Neuronal stem cell (in vitro differentiated cells): ENCODE measurements around the gene COX4I2.

Source experiments
- DNase-seq: peaks from one replicate; pipeline ENCODE4 v3.0.0-alpha.2; 2013; ENCODE audit warnings: low spot score
- H2AFZ ChIP-seq: one replicate; pipeline ENCODE4 v1.6.1; 2013; ENCODE audit warnings: mild to moderate bottlenecking, low read length, inconsistent platforms
- H2AK5ac ChIP-seq: 2 replicates; pipeline ENCODE4 v1.6.1; 2013; ENCODE audit warnings: low read depth, mild to moderate bottlenecking, inconsistent platforms, low read length, moderate library complexity, mixed read lengths
- H2BK120ac ChIP-seq: 2 replicates; pipeline ENCODE4 v1.6.1; 2013; ENCODE audit warnings: low read depth, mild to moderate bottlenecking, inconsistent platforms, low read length, moderate library complexity, mixed read lengths
- H2BK12ac ChIP-seq: one replicate; pipeline ENCODE4 v1.6.1; 2013; ENCODE audit warnings: low read length, inconsistent platforms
- H2BK15ac ChIP-seq: 2 replicates; pipeline ENCODE4 v1.6.1; 2013; ENCODE audit warnings: mild to moderate bottlenecking, low read length, inconsistent platforms, mixed read lengths
- H2BK5ac ChIP-seq: one replicate; pipeline ENCODE4 v1.6.1; 2013; ENCODE audit warnings: inconsistent platforms, mild to moderate bottlenecking, low read length, moderate library complexity
- H3K14ac ChIP-seq: one replicate; pipeline ENCODE4 v1.6.1; 2013; ENCODE audit warnings: low read length, inconsistent platforms
- H3K18ac ChIP-seq: 2 replicates; pipeline ENCODE4 v1.6.1; 2013; ENCODE audit warnings: low read length, inconsistent platforms
- H3K23ac ChIP-seq: 2 replicates; pipeline ENCODE4 v1.6.1; 2013; ENCODE audit warnings: low read depth, mild to moderate bottlenecking, mixed read lengths, low read length, inconsistent platforms; ENCODE audit not compliant: poor library complexity
- H3K27ac ChIP-seq: replicated peaks from 3 replicates; pipeline ENCODE4 v1.5.1; 2013; ENCODE audit warnings: low read length, inconsistent platforms
- H3K27me3 ChIP-seq, 3 experiments: 2 replicates each; pipeline ENCODE4 v1.6.1; 2013; ENCODE audit warnings: low read length in 3 of 3, mild to moderate bottlenecking in 2 of 3, inconsistent platforms in 1 of 3, low read depth in 1 of 3, mixed read lengths in 1 of 3, moderate library complexity in 1 of 3; ENCODE audit not compliant: control insufficient read depth in 3 of 3, insufficient read depth in 3 of 3
- H3K36me3 ChIP-seq, 2 donors: replicated peaks in 1 of 2; 2 replicates each; pipeline ENCODE4 v1.6.1; 2013; ENCODE audit warnings: low read length in 2 of 2; ENCODE audit not compliant: control insufficient read depth in 2 of 2, insufficient read depth in 2 of 2
- H3K4ac ChIP-seq: 2 replicates; pipeline ENCODE4 v1.6.1; 2013; ENCODE audit warnings: inconsistent platforms, mild to moderate bottlenecking, low read length, moderate library complexity
- H3K4me1 ChIP-seq, 2 donors: 1 replicate in 1 of 2; 2 replicates in 1 of 2; pipeline ENCODE4 v1.6.1; 2013; ENCODE audit warnings: low read length in 2 of 2, low read depth in 1 of 2; ENCODE audit not compliant: control insufficient read depth in 2 of 2, insufficient read depth in 1 of 2
- H3K4me2 ChIP-seq: one replicate; pipeline ENCODE4 v1.6.1; 2013; ENCODE audit warnings: mild to moderate bottlenecking, low read length, inconsistent platforms; ENCODE audit not compliant: insufficient read depth, poor library complexity, severe bottlenecking
- H3K4me3 ChIP-seq, 2 donors: 2 replicates each; pipeline ENCODE4 v1.5.1; 2013; ENCODE audit warnings: low read length in 2 of 2, mild to moderate bottlenecking in 2 of 2, inconsistent platforms in 1 of 2, moderate library complexity in 1 of 2
- H3K79me1 ChIP-seq: one replicate; pipeline ENCODE4 v1.6.1; 2013; ENCODE audit warnings: low read depth, mild to moderate bottlenecking, inconsistent platforms, low read length, moderate library complexity
- H3K9ac ChIP-seq: one replicate; pipeline ENCODE4 v1.6.1; 2013; ENCODE audit warnings: mild to moderate bottlenecking, low read depth, low read length, inconsistent platforms; ENCODE audit not compliant: poor library complexity
- H3K9me3 ChIP-seq, 2 donors: replicated peaks in 1 of 2; 2 replicates each; pipeline versions ENCODE3 to v1.6.1; 2013; ENCODE audit warnings: low read length in 2 of 2, mild to moderate bottlenecking in 2 of 2, inconsistent platforms in 1 of 2, low read depth in 1 of 2, mixed read lengths in 1 of 2, moderate library complexity in 1 of 2; ENCODE audit not compliant: control insufficient read depth in 2 of 2, insufficient read depth in 1 of 2
- H4K8ac ChIP-seq: one replicate; pipeline ENCODE4 v1.6.1; 2013; ENCODE audit warnings: low read depth, mild to moderate bottlenecking, inconsistent platforms, low read length, moderate library complexity
- H4K91ac ChIP-seq: one replicate; pipeline ENCODE4 v1.6.1; 2013; ENCODE audit warnings: low read length, low read depth, mild to moderate bottlenecking, inconsistent platforms; ENCODE audit not compliant: poor library complexity
- WGBS, 2 donors: extraction: QIAGEN DNeasy Blood & Tissue Kit; methylation state at CpG; one replicate each; pipeline ENCODE4 v1.1.7; 2013; ENCODE audit warnings: missing lambda C conversion rate in 2 of 2, mixed read lengths in 1 of 2; ENCODE audit not compliant: insufficient read length in 2 of 2, insufficient replicate concordance in 1 of 2; ENCODE audit errors: extremely low coverage in 2 of 2; 5-methylcytosine and 5-hydroxymethylcytosine counted together

Gene COX4I2

GRCh38 chr20:31689141-31689540, 51.4 kb downstream of the COX4I2 start:
- peaks cover 4% of the 10 kb centered on the region for H3K79me1 ChIP-seq
- H2AK5ac ChIP-seq, result no peak overlapping the region
- no peak overlapping the region for H4K91ac ChIP-seq
- H2BK5ac ChIP-seq, result no peak overlapping the region
- H2BK120ac ChIP-seq, result no peak overlapping the region
- H3K9ac ChIP-seq, result no peak overlapping the region
- no peak for DNase-seq
- no peak overlapping the region for H3K4me2 ChIP-seq
- no peak overlapping the region for H4K8ac ChIP-seq
- H3K36me3 ChIP-seq, result peaks cover 2 to 64% of the 10 kb centered on the region in 2 donors
- H3K14ac ChIP-seq, result no peak overlapping the region
- WGBS, 2 donors, result no CpG with 5 or more reads among the region's 5 CpGs
- no peak overlapping the region for H2BK15ac ChIP-seq
- H3K4me3 ChIP-seq, result no peak overlapping the region
- H3K27me3 ChIP-seq, result no peaks in the 10 kb centered on the region
- no peak overlapping the region for H2AFZ ChIP-seq
- H3K9me3 ChIP-seq, result peaks cover 0 to 11% of the 10 kb centered on the region in 2 donors
- H3K4ac ChIP-seq, result no peak overlapping the region
- H2BK12ac ChIP-seq, result no peak overlapping the region
- H3K27ac ChIP-seq, result no peak overlapping the region
- peaks cover 0 to 7% of the 10 kb centered on the region in 2 donors for H3K4me1 ChIP-seq
- H3K18ac ChIP-seq, result no peak overlapping the region
- H3K23ac ChIP-seq, result no peak overlapping the region

- peaks cover 2 to 68% of the 10 kb centered on the region in 2 donors for H3K36me3 ChIP-seq
- no peaks in the 10 kb centered on the region for H3K27me3 ChIP-seq
- no peak for DNase-seq
- no peak overlapping the region for H3K23ac ChIP-seq
- no peak overlapping the region for H2BK15ac ChIP-seq
- H3K9ac ChIP-seq, result no peak overlapping the region
- no CpG with 5 or more reads among the region's 3 CpGs for WGBS, 2 donors
- no peak overlapping the region for H2AK5ac ChIP-seq
- H2BK5ac ChIP-seq, result no peak overlapping the region
- H2BK120ac ChIP-seq, result no peak overlapping the region
- H2BK12ac ChIP-seq, result no peak overlapping the region
- H4K8ac ChIP-seq, result no peak overlapping the region
- H2AFZ ChIP-seq, result no peak overlapping the region
- no peak overlapping the region for H3K18ac ChIP-seq
- H3K79me1 ChIP-seq, result peaks cover 4% of the 10 kb centered on the region
- no peak overlapping the region for H4K91ac ChIP-seq
- H3K27ac ChIP-seq, result no peak overlapping the region
- H3K9me3 ChIP-seq, result peaks cover 0 to 11% of the 10 kb centered on the region in 2 donors
- H3K4me1 ChIP-seq, result peaks cover 0 to 11% of the 10 kb centered on the region in 2 donors
- H3K4me3 ChIP-seq, result no peak overlapping the region
- H3K4ac ChIP-seq, result no peak overlapping the region
- H3K14ac ChIP-seq, result no peak overlapping the region
- no peak overlapping the region for H3K4me2 ChIP-seq
Observed at GRCh38 chr20:31690124-31690666, 52.5 kb downstream of the COX4I2 start.

- Histone ChIP-seq H3K27ac (peak overlapping the region; percentile 53), H2BK5ac (no peak overlapping the region), H3K36me3 (peaks cover 2 to 73% of the 10 kb centered on the region in 2 donors), H2BK120ac (no peak overlapping the region), H2BK15ac (no peak overlapping the region), H4K8ac (no peak overlapping the region), H3K14ac (no peak overlapping the region), H2AK5ac (no peak overlapping the region), H3K18ac (no peak overlapping the region), H3K27me3 (no peaks in the 10 kb centered on the region), H3K23ac (no peak overlapping the region), H3K4me3 (peak overlapping the region in 1 of 2 donors; percentile 28), H3K4ac (no peak overlapping the region), H4K91ac (peak overlapping the region; percentile 19), H2AFZ (no peak overlapping the region), H3K4me1 (peaks cover 0 to 11% of the 10 kb centered on the region in 2 donors), H2BK12ac (no peak overlapping the region), H3K79me1 (peaks cover 4% of the 10 kb centered on the region), H3K9ac (no peak overlapping the region), H3K9me3 (peaks cover 0 to 3% of the 10 kb centered on the region in 2 donors), H3K4me2 (no peak overlapping the region)
- DNase-seq, result no peak
- WGBS, 2 donors, result no CpG with 5 or more reads among the region's 1 CpG
Observed at GRCh38 chr20:31691646-31692275, 54.0 kb downstream of the COX4I2 start.

- Histone ChIP-seq H4K8ac (no peak overlapping the region), H2AFZ (no peak overlapping the region), H3K27ac (no peak overlapping the region), H3K27me3 (no peaks in the 10 kb centered on the region), H2AK5ac (no peak overlapping the region), H3K4ac (no peak overlapping the region), H3K9ac (no peak overlapping the region), H2BK15ac (no peak overlapping the region), H3K9me3 (no peaks in the 10 kb centered on the region), H3K36me3 (peaks cover 2 to 69% of the 10 kb centered on the region in 2 donors), H3K4me1 (peaks cover 0 to 11% of the 10 kb centered on the region in 2 donors), H2BK120ac (no peak overlapping the region), H3K4me2 (no peak overlapping the region), H3K4me3 (no peak overlapping the region), H3K23ac (peak overlapping the region; percentile 6), H3K14ac (no peak overlapping the region), H3K79me1 (peaks cover 2% of the 10 kb centered on the region), H3K18ac (no peak overlapping the region), H2BK5ac (no peak overlapping the region), H4K91ac (no peak overlapping the region), H2BK12ac (no peak overlapping the region)
- WGBS, 2 donors, result no CpG with 5 or more reads among the region's 6 CpGs
- no peak for DNase-seq
Observed at GRCh38 chr20:31693402-31693801, 55.7 kb downstream of the COX4I2 start.
